Liver (tissue), 9 donors: ENCODE results near the gene SLCO2A1. TPM values are rescaled to one million over a fixed set of nuclear protein-coding genes. Genes with fewer than 3 reads are reported as not detected.

Source experiments
- DNase-seq: peaks from one replicate; pipeline ENCODE4 v3.0.0-alpha.2; 2017; ENCODE audit warnings: low spot score
- H3K27ac ChIP-seq, 2 donors: one replicate each; pipeline ENCODE4 v1.7.0; 2013; ENCODE audit warnings: inconsistent platforms in 2 of 2, low read length in 2 of 2, control low read depth in 1 of 2, low read depth in 1 of 2, mild to moderate bottlenecking in 1 of 2
- H3K27me3 ChIP-seq, 4 donors: one replicate each; pipeline versions ENCODE4 v1.6.1 to v1.7.0; 2013; ENCODE audit warnings: low read length in 3 of 4, inconsistent platforms in 1 of 4, mild to moderate bottlenecking in 1 of 4, moderate library complexity in 1 of 4; ENCODE audit not compliant: control insufficient read depth in 4 of 4, insufficient read depth in 4 of 4
- H3K36me3 ChIP-seq, 4 donors: one replicate each; pipeline versions ENCODE4 v1.6.1 to v1.7.0; 2013; ENCODE audit warnings: low read length in 3 of 4, mild to moderate bottlenecking in 3 of 4, low read depth in 1 of 4, moderate library complexity in 1 of 4; ENCODE audit not compliant: control insufficient read depth in 4 of 4, insufficient read depth in 3 of 4
- H3K4me1 ChIP-seq, 4 donors: one replicate each; pipeline versions ENCODE4 v1.6.1 to v1.7.0; 2013; ENCODE audit warnings: low read length in 3 of 4, mild to moderate bottlenecking in 3 of 4, moderate library complexity in 1 of 4; ENCODE audit not compliant: control insufficient read depth in 4 of 4, insufficient read depth in 4 of 4
- H3K4me3 ChIP-seq, 3 donors: one replicate each; pipeline versions ENCODE4 v1.6.1 to v1.7.0; 2013; ENCODE audit warnings: low read length in 3 of 3, control low read depth in 1 of 3, low read depth in 1 of 3, mild to moderate bottlenecking in 1 of 3
- H3K9ac ChIP-seq, 2 donors: one replicate each; pipeline ENCODE4 v1.7.0; 2013; ENCODE audit warnings: low read length in 2 of 2, mild to moderate bottlenecking in 2 of 2, moderate library complexity in 2 of 2, control low read depth in 1 of 2, low read depth in 1 of 2
- H3K9me3 ChIP-seq, 4 donors: one replicate each; pipeline versions ENCODE4 v1.6.1 to v1.7.0; 2013; ENCODE audit warnings: low read length in 3 of 4; ENCODE audit not compliant: control insufficient read depth in 4 of 4
- EGR1 ChIP-seq, 2 donors: IDR thresholded peaks; 2 replicates each; pipeline ENCODE4 v1.6.1; 2016 to 2018; ENCODE audit warnings: antibody characterized with exemption in 2 of 2, low read depth in 2 of 2
- FOXA1 ChIP-seq: IDR thresholded peaks from 2 replicates; pipeline ENCODE4 v1.6.1; 2016; ENCODE audit warnings: antibody characterized with exemption
- GABPA ChIP-seq, 2 donors: IDR thresholded peaks in 1 of 2; conservative IDR thresholded peaks in 1 of 2; 2 replicates each; pipeline ENCODE4 v1.6.1; 2016; ENCODE audit warnings: antibody characterized with exemption in 2 of 2, mild to moderate bottlenecking in 1 of 2, moderate library complexity in 1 of 2
- HNF4A ChIP-seq, 2 donors: conservative IDR thresholded peaks; 2 replicates each; pipeline ENCODE4 v1.6.1; 2016; ENCODE audit warnings: antibody characterized with exemption in 2 of 2, mild to moderate bottlenecking in 2 of 2
- HNF4G ChIP-seq: IDR thresholded peaks from 2 replicates; pipeline ENCODE4 v1.6.1; 2016; ENCODE audit warnings: antibody characterized with exemption
- JUND ChIP-seq, 2 donors: IDR thresholded peaks; 2 replicates each; pipeline ENCODE4 v1.6.1; 2016; ENCODE audit warnings: antibody characterized with exemption in 2 of 2
- MAX ChIP-seq: IDR thresholded peaks from 2 replicates; pipeline ENCODE4 v1.6.1; 2016; ENCODE audit warnings: antibody characterized with exemption
- NR2F2 ChIP-seq: IDR thresholded peaks from 2 replicates; pipeline ENCODE4 v1.6.1; 2016; ENCODE audit warnings: antibody characterized with exemption
- RAD21 ChIP-seq, 2 donors: IDR thresholded peaks; 2 replicates each; pipeline ENCODE4 v1.6.1; 2016; ENCODE audit warnings: antibody characterized with exemption in 2 of 2, mild to moderate bottlenecking in 2 of 2
- RXRA ChIP-seq, 2 donors: IDR thresholded peaks; 2 replicates each; pipeline ENCODE4 v1.6.1; 2017 to 2018; ENCODE audit warnings: antibody characterized with exemption in 2 of 2, mild to moderate bottlenecking in 1 of 2
- SP1 ChIP-seq: IDR thresholded peaks from 2 replicates; pipeline ENCODE4 v1.6.1; 2018; ENCODE audit warnings: antibody characterized with exemption, mild to moderate bottlenecking
- TAF1 ChIP-seq: conservative IDR thresholded peaks from 2 replicates; pipeline ENCODE4 v1.6.1; 2016; ENCODE audit warnings: antibody characterized with exemption, mild to moderate bottlenecking
- YY1 ChIP-seq: IDR thresholded peaks from 2 replicates; pipeline ENCODE4 v1.6.1; 2016; ENCODE audit warnings: antibody characterized with exemption, mild to moderate bottlenecking
- WGBS: extraction: QIAGEN DNeasy Blood & Tissue Kit; methylation state at CpG from one replicate; pipeline ENCODE4 v1.1.7; 2013; 5-methylcytosine and 5-hydroxymethylcytosine counted together
- polyA plus RNA-seq, 2 donors: library from polyadenylated mRNA; stranded (reverse) in 1 of 2; unstranded in 1 of 2; fragments of 200-250 nt in 1 of 2; fragments of >200 nt in 1 of 2; fragmentation: Nextera tagmentation in 1 of 2; extraction: Ambion mirVana in 1 of 2; gene quantifications; one replicate each; pipeline versions ENCODE4 v1.2.1 to v1.2.3, GENCODE V29; 2013 to 2015
- total RNA-seq, 2 donors: library from RNA; depleted of rRNA; stranded (reverse); fragments of >200 nt; gene quantifications; one replicate each; pipeline ENCODE4 v1.2.3, GENCODE V29; 2014
- TF ChIP-seq, protein P1 (sequence below): IDR thresholded peaks from 2 replicates; pipeline ENCODE4 v1.6.1; 2016; ENCODE audit warnings: antibody characterized with exemption
- TF ChIP-seq, protein P2 (sequence below): IDR thresholded peaks from 2 replicates; pipeline ENCODE4 v1.6.1; 2016; ENCODE audit warnings: antibody characterized with exemption, mild to moderate bottlenecking
- donor health status: healthy.
- donor health status: healthy.
- donor health status: healthy.
- donor health status: healthy.
- donor health status: healthy.

Gene SLCO2A1
- total and polyA plus RNA-seq, 4 donors, result 0.56 to 3.1 (median 2.2) TPM

DNA sequence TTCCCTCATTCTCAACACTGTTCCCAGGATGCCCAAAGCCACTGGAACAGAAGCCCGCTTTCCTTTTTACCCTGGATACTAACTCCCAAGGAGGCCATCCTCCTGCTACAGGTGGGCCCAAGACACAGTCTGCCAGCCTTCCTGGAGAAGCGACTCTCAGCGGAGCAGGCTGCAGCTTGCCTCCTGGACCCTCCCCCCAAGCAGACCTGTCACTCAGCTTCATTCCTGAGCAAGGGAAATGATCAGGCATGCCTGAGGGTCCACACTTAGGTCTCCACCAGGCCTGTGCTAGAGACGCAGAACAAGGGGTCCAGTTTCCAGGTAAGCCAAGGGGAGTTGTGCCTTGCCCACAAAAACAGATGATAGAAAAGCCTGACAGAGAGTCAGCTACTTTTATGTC lies 62.8 kb downstream of the SLCO2A1 start:
- TF ChIP-seq RAD21 (IDR thresholded peaks at IDR 0.05) (no peak), SP1 (no peak), HNF4G (no peak), YY1 (no peak), GABPA (IDR thresholded peaks at IDR 0.05 in 1 of 2, conservative IDR thresholded peaks at IDR 0.05 in 1 of 2) (no peak), EGR1 (IDR thresholded peaks at IDR 0.05; ENCODE audit: low read depth in 2 of 2) (no peak), FOXA1 (no peak), NR2F2 (no peak), MAX (no peak), HNF4A (conservative IDR thresholded peaks at IDR 0.05) (no peak), TAF1 (no peak)
- no peak for DNase-seq
- Histone ChIP-seq H3K4me1 (no peaks in the 10 kb centered on the region), H3K27me3 (no peaks in the 10 kb centered on the region), H3K9ac (no peak overlapping the region), H3K4me3 (no peak overlapping the region), H3K27ac (no peak overlapping the region), H3K36me3 (no peaks in the 10 kb centered on the region), H3K9me3 (no peaks in the 10 kb centered on the region)
- WGBS, result 98% methylated on average over 4 of the region's 4 CpGs

- Histone ChIP-seq H3K27me3 (no peaks in the 10 kb centered on the region), H3K4me1 (no peaks in the 10 kb centered on the region), H3K36me3 (no peaks in the 10 kb centered on the region), H3K27ac (no peak overlapping the region), H3K9me3 (no peaks in the 10 kb centered on the region), H3K4me3 (no peak overlapping the region), H3K9ac (no peak overlapping the region)
- 71% methylated on average over 4 of the region's 4 CpGs for WGBS
- DNase-seq, result no peak
- TF ChIP-seq NR2F2, result no peak
- no peak for TF ChIP-seq RXRA (IDR thresholded peaks at IDR 0.05)
- TF ChIP-seq JUND (IDR thresholded peaks at IDR 0.05), result no peak
- no peak for TF ChIP-seq FOXA1
- TF ChIP-seq HNF4G, result no peak
- TF ChIP-seq, protein P1, sequence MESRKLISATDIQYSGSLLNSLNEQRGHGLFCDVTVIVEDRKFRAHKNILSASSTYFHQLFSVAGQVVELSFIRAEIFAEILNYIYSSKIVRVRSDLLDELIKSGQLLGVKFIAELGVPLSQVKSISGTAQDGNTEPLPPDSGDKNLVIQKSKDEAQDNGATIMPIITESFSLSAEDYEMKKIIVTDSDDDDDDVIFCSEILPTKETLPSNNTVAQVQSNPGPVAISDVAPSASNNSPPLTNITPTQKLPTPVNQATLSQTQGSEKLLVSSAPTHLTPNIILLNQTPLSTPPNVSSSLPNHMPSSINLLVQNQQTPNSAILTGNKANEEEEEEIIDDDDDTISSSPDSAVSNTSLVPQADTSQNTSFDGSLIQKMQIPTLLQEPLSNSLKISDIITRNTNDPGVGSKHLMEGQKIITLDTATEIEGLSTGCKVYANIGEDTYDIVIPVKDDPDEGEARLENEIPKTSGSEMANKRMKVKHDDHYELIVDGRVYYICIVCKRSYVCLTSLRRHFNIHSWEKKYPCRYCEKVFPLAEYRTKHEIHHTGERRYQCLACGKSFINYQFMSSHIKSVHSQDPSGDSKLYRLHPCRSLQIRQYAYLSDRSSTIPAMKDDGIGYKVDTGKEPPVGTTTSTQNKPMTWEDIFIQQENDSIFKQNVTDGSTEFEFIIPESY, result no peak
- TF ChIP-seq, protein P2, sequence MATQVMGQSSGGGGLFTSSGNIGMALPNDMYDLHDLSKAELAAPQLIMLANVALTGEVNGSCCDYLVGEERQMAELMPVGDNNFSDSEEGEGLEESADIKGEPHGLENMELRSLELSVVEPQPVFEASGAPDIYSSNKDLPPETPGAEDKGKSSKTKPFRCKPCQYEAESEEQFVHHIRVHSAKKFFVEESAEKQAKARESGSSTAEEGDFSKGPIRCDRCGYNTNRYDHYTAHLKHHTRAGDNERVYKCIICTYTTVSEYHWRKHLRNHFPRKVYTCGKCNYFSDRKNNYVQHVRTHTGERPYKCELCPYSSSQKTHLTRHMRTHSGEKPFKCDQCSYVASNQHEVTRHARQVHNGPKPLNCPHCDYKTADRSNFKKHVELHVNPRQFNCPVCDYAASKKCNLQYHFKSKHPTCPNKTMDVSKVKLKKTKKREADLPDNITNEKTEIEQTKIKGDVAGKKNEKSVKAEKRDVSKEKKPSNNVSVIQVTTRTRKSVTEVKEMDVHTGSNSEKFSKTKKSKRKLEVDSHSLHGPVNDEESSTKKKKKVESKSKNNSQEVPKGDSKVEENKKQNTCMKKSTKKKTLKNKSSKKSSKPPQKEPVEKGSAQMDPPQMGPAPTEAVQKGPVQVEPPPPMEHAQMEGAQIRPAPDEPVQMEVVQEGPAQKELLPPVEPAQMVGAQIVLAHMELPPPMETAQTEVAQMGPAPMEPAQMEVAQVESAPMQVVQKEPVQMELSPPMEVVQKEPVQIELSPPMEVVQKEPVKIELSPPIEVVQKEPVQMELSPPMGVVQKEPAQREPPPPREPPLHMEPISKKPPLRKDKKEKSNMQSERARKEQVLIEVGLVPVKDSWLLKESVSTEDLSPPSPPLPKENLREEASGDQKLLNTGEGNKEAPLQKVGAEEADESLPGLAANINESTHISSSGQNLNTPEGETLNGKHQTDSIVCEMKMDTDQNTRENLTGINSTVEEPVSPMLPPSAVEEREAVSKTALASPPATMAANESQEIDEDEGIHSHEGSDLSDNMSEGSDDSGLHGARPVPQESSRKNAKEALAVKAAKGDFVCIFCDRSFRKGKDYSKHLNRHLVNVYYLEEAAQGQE, result no peak
- no peak for TF ChIP-seq TAF1
- TF ChIP-seq YY1, result no peak
Measured at GRCh38 chr3:133965906-133966305, 63.8 kb downstream of the SLCO2A1 start.
